Activated effector memory CD4-positive, alpha-beta T cell treated with anti-CD3 and anti-CD28 coated beads, Interleukin-2, amount 50 U/mL, for 16 hours (primary cell): Measurements from ENCODE around the gene HDDC2.
"Not testable (repeated sequence)": the region's sequence is repeated elsewhere in the genome, so short reads cannot be mapped to it uniquely, and the experiment has no call there.

Source experiments
- DNase-seq: peaks from one replicate; pipeline ENCODE4 v3.0.0-alpha.2; 2020

HDDC2 gene

DNA sequence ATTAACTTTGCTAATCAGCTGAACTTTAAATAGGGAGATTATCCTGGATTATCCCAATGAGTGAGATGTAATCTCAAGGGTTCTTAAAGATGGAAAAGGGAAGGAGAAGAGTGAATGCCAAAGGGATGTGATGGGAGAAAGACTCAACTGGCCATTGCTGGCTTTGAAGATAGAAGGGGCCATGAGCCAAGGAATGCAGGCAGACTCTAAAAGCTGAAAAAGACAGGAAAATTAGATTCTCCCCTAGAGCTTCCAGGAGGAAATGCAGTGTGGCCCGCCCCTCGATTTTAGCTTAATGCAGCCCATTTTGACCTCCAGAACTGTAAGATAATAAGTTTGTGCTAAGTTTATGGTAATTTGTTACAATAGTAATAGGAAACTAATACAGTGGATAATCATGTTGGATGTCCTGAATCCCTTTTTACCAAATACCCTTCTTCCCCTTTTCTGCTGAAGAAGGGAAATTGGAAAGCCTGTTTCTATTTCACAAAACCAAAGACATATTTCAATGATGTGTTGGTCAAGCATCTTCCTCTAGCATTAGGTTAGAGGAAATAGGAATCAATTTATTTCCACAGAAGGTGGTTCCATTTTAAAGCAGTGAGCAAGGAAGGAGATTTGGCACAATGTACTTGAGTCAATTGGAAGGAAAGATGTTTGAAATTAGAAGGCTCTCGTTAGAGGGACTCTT is 3.3 kb upstream of the HDDC2 start:
- DNase-seq = no peak

DNA sequence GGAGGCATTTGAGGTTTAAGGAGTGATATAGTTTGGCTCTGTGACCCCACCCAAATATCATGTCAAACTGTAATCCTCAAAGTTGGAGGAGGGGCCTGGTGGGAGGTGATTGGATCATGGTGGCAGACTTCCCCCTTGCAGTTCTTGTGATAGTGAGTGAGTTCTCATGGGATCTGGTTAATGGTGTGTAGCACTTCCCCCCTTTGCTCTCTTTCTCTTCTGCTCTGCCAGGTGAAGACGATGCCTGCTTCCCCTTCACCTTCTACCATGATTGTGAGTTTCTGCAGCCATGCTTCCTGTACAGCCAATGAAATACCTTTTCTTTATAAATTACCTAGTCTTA is 1.7 kb upstream of the HDDC2 start:
- no peak for DNase-seq

DNA sequence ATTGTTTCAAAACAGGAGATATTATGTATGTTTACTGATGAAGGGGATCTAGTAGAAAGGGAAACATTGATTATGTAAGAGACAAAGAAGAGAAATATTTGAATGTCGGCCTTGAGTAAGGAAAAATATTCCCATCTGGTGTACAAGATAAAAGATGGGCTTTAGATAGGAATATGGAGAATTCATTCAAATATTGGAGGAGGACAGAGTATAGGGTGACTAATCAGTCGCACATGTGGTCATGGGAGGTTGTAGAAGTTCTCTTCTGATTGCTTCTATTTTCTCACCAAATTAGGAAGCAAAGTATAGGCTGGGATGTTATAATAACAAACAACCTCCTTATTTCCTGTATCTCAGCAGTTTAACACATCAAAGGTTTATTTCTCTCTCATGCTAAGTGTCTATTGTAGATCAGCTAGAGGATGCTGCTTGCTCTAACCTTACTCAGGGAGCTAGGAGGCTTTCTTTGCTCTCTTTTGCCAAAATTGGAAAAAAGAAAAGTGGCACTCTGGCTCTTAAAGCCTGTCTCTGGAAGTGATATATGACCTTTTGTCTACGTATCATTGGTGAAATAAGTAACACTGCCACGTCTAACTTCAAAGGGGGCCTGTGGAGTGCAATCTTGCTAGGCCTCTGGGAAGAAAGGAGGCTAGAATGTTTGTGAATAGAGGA is 1.2 kb upstream of the HDDC2 start:
- no peak for DNase-seq

DNA sequence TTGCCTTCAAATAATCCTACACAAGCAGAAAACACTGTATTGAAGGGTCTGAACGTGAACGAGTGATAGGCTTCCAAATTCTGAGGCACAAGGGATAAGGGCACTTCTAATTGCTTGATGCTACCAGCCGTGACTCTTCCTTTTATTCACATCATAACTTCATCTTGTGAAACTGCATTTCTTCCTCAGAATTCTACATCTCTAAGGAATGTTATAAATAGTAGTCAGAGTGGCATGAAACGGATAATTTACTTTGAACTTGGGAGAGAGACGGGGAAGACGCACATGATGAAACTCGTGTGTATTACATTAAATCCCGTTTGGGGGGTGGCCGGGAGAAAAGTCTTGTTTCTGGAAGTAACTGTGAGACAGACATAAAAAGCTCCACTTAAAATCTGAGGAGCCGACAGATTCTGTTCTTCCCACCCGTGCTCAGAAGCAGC is 754 bp downstream of the HDDC2 start:
- no peak for DNase-seq

DNA sequence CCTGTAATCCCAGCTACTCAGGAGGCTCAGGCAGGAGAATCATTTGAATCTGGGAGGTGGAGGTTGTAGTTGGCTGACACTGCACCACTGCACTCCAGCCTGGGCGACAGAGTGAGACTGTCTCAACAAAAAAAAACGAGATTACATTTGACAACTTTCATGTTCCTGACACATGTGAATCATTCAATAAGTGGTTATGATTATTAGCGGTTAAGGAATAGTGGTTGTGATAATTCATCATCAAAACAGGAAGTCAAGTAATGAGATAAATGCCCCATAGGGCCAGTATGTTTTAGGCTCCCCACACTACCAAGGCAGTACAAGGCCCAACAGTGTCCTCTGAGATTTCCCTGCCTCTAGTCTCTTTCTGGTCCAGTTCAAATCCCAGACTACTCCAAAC is 2.5 kb downstream of the HDDC2 start:
- no peak for DNase-seq

DNA sequence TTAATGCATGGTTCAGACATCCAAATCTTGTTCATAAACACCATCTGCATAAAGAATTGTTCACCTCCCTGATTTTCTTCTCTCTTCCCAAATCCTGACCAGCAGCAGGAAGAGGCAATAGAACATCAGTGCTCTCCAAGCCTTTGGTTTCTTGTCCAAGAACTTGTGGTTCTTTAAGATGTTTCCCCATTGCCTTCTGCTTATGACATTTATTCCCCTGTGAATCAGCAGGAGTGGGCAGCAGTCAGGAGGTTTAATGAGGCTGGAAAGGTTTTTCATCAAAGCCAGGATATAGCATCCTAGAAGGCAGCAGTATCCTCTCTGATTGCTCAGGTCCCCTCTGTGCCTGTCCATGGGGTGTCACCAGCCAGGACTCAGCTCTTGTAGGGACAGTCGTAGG is 5.3 kb downstream of the HDDC2 start:
- DNase-seq = no peak

DNA sequence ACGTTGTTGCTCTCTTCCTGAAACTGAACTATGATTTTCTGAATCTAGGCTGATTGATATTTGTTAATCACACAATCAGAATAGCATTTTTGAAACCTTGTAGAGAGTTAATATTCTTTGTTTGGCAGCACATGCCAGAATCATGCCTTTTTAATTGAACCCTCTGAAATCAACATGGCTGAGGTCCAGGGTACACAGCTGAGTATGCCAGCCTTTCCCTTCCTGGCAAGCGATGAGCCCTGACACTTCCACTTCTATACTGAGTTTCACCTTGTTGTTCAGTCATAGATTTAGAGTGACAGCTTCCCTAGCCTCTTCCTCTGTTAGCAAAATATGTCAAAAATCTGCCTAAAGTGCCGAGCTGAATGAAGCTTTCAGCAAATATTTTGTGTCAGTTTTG is 6.8 kb downstream of the HDDC2 start:
- DNase-seq = no peak

DNA sequence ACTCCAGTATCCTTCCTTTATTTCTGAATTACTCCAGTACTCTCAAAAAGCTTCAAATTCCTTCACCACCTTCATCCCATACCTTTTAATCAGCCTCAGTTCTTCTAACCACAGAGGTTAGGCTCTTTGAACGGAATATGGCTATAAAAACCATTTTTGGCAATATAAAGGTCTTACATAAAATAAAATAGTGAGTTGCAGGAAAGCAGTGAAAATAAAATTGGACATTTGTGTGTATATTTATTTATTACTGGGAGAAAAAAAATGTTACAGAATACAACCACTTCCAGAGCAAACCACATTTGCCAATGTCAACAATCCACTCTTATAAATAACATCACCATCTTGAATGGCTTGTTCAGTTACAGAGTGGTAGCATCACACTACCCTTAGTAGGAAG is 7.7 kb downstream of the HDDC2 start:
- DNase-seq = no peak

DNA sequence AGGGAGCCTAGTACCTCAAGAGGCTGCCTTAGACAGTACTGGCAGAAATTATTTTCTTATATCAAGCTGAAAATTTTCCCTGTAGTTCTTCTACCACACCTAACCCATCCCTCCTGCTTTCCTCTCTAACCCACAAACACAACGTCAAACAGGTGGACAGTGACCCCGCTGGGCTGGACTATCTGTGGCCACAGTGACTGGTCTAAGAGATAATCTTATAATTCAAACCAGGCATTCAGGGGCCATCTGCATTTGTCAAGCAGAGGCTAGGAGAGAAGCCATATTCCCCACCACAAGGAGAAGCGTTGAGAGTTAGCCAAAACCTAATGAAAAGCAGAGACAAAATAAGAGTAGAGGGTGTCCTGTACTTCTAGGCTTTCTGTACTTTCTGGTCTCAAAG is 8.2 kb downstream of the HDDC2 start:
- DNase-seq = no peak

DNA sequence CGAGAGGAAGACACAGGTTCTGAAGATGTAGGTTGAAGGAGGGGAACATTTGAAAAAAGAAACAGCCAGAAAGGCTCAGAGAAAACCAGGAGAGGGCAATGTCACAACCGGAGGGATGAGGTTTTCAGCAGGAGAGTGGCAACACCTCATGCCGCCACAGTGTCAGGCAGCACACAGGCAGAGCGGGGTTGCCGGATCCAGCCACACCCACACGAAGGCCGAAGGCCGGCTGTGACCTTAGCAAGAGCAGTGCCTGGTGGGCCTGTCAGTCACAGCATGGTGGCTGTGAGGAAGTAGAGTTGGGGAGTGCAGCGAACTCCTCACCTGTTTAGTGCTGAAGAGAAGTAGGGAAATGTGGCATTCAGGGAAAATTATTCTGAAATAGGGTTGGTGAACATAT is 14.0 kb downstream of the HDDC2 start:
- DNase-seq = no peak

DNA sequence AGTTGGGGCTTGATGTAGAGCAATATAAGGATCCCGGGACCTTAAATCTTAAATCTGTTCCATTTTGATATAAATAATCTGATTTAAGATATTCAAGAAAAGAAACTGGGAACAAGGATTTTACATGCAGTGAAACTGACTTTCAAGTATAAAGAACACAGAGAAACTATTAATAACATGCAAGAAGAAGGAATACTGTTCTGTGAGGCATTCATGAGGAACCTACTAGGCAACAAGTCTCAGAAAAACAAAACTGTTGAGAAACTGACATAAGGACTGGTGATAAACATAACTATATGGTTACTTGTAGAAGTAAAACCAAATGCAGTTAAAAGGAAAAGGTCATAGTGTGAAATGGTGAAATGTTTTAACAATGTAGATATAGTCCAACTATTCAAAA is 15.8 kb downstream of the HDDC2 start:
- DNase-seq = no peak

DNA sequence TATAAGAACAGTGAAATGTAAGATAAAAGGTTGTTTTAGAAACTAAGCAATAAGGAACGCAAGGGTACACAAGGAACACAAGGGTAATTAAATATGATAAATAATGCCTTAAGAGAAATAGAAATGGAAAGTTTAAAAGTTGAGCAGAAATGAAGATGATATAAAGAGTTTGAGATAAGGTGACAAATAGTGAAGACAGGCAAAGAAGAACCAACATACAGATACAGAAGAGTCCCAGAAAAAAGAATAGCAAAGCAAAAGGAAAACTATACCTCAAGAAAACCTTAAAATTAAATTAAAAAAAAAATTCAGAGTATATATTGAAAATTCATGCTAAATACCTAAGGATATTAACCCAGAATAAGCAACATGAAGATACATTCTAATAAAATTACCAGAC is 16.4 kb downstream of the HDDC2 start:
- DNase-seq = no peak

DNA sequence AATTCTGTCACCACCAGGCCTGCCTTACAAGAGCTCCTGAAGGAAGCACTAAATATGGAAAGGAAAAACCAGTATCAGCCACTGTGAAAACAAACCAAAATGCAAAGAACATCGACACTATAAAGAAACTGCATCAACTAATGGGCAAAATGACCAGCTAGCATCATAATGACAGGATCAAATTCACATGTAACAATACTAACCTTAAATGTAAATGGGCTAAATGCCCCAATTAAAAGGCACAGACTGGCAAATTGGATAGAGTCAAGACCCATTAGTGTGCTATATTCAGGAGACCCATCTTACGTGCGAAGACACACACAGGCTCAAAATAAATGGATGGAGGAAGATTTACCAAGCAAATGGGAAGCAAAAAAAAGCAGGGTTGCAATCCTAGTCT is 19.3 kb downstream of the HDDC2 start:
- DNase-seq = not testable (repeated sequence)

DNA sequence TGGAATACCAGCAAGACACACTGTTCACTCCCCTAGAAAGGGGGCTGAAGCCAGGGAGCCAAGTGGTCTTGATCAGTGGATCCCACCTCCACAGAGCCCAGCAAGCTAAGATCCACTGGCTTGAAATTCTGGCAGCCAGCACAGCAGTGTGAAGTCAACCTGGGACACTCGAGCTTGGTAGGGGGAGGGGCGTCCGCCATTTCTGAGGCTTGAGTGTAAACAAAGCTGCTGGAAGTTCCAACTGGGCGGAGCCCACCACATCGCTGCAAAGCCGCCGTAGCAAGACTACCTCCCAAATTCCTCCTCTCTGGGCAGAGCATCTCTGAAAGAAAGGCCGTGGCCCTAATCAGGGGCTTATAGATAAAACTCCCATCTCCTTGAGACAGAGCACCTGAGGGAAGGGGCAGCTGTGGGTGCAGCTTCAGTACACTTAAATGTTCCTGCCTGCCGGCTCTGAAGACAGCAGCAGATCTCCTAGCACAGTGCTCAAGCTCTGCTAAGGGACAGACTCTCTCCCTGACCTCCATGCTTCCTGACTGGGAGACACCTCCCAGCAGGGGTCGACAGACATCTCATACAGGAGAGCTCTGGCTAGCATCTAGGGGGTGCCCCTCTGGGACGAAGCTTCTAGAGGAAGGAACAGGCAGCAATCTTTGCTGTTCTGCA is 21.3 kb downstream of the HDDC2 start:
- DNase-seq = not testable (repeated sequence)

DNA sequence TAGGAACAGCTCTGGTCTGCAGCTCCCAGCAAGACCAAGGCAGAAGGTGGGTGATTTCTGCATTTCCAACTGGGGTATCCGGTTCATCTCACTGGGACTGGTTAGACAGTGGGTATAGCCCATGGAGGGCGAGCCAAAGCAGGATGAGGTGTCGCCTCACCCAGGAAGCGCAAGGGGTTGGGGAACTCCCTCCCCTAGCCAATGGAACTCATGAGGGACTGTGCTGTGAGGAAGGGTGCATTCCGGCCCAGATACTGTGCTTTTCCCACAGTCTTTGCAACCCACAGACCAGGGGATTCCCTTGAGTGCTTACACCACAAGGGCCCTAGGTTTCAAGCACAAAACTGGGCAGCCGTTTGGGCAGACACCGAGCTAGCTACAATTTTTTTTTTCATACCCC is 21.8 kb downstream of the HDDC2 start:
- no peak for DNase-seq

DNA sequence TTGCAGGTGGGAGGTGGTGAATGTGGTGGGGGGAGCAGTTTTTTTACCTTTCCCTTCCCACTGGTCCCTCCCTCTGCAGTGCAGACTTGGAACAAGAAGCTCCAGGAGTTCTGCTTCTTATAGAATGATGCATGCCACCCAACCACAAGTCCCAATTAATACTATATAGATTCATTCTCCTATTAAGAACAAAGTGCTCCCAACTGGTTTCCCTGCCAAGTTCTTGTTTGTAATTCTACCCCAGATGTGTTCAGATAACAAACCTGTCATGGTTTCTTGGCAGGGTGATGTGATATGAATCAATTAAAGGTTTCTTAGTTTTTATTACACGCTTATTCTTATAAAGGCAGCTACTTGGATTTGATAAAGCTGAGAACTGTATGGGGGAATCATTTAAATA is 23.9 kb downstream of the HDDC2 start:
- DNase-seq = no peak

DNA sequence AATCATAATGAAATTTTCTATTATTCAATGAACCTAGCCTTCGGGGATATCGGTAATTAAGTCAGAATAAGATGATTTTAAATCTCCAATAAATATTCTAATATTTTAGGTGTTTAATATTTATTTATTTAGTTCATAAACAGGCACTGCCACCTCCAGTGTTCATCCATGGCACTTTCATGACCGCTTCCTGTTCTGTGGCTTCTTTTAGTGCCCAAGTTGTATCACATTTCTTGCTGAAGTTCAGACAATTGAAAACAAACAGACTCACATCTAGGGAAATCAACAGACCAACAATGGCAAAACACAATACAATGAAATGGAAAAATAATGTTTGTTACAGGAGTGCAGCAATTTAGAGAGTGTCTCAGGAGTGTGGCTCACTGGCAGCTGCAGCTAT is 26.0 kb downstream of the HDDC2 start:
- DNase-seq = no peak

DNA sequence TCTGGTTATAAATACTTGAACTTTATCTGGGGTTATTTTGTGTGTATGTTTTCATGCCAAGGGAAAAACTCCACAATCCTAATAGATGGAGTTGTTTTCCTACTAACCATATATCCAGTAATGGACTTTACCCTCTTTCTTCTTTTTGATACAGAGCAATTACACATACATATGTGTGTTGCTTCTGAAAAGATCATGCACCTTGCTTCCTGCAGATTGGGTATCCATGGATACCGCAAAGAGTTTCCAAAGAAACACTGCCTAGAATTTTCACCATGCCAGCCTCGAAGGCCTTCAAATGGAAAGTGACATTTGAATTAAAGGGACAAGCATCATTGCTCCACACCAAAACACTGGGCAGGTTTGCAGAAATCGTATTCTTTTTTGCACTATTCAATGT is 26.8 kb downstream of the HDDC2 start:
- no peak for DNase-seq

DNA sequence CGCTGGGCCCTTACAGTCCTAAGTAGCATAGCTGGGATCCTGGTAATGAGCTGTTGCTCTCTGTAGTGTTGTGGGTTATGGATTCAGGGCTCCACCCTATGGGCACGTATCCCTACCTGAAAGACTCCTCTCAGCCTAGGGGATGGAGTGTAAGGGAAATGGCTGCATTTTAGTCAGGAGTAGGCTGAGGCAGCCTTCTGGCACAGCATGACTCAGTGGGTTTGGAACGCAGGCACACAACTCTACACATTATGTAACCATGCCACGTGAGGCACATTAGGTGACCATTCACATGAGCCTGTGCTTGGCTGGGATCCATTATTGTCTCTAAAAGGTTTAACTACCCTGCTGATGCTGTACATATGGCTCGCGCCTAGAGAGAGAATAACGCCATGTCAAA is 27.8 kb downstream of the HDDC2 start:
- DNase-seq = no peak

DNA sequence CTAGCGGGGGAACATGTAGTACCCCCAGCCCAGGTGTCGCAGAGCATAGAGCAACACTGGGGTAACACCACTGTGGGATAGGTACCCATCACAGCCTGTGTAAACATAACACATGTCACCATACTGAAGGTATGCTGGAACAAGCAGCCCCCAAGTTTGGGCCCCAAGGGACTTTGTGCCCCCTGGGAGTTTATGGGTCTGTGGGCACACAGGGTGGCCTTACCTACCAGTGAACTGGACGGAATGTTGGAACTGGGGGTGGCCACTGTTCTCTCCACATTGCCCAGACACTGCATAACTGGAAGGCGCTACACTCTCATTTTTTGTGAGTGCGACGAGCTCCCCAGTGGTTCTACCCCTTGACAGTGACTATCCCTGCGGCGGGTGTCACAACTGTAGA is 28.5 kb downstream of the HDDC2 start:
- no peak for DNase-seq

DNA sequence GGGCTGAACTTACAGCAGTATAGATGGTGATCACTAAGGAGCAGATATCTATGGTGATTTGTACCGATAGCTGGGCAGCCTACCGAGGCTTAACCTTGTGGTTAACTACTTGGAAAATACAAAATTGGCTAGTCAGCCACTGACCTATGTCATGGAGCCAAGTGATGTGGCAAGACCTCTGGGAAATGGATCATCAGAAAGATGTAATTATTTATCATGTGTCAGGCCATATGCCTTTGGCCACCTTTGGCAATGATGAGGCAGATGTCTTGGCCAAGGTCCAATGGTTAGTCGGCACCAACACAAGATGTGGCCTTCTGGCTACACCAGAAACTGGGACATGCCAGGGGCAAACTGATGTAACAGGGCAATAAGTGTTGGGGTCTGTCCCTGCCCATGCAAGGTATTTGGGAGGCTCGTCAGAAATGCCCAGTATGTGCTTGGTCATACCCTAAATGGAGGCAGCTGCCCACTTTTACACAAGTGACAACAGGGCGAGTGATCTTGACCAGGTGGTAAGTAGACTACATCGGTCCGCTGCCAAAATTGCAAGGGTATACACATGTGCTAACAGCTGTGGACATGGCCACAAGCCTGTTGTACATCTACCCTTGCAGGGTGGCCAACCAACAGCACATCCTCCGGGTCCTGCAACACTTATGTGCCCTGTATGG is 30.1 kb downstream of the HDDC2 start:
- no peak for DNase-seq

DNA sequence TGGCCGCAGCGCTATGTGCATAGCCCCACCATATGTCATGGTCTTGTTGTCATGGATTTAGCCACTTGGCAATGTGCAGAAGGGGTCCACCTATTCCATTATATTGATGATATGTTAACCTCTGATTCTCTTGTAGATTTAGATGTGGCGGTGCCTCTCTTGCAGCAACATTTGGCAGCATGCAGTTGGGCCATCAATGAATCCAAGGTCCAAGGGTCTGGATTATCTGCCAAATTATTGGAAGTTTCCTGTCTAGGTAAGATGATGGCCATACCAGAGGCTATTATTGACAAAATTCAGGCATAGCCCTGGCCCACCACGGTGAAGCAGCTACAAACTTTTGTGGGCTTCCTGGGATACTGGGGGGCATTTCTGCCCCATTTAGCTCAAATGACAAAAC is 31.4 kb downstream of the HDDC2 start:
- DNase-seq = no peak

DNA sequence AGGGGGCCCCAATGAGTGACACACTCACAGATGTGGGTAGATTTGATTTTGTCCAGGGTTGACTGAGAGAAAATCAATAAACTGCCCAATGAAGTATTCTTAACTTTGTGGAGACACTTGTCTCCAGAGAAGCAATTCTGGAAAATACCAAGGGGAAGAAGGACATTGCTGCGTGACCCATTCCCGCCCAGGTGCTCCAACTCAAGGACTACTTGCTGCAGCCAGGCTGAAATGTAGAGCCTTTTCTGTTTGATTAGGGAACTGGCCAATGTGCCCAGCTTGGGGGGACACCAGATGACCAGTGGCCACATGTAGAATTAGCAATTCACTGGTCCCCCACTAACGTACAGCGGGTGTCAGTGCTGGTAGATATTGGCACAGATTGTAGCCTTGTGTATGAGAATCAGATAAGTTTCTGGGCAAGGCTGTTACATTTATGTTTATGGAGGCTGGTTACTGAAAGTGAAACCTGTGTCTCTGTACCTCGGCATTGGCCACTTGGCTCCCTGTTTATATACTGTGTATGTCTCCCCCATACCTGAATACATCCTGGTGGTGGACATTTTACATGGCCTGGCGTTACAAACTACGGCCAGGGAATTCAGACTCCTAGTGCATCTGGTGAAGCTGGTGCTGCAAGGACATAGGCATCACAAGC is 32.3 kb downstream of the HDDC2 start:
- no peak for DNase-seq

DNA sequence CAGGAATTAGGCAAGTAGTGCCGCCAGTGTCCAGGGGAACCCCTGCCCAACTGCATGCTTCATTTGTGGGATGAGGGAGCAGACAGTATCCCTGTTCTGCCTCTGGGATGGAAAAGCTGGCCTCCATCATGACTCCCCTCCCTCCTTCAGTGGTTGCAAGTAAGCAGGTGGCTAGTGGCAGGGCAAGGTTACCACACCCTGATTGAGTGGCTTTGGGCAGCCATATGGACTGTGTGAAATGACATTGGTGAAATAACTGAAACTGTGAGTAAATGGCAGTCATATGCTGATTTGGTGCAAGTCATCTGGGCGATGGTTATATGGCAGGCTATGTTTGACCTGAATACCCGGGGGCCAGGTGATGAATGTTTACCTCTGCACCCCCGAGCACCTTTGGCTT is 33.0 kb downstream of the HDDC2 start:
- DNase-seq = no peak
